GM12875 (cell line): ENCODE results near the gene ZMYND11.

ENCODE experiments used
- H3K4me3 ChIP-seq: one replicate; pipeline ENCODE4 v1.5.1; 2011; ENCODE audit warnings: low read depth, low read length, control low read depth
- TF ChIP-seq, protein P1 (sequence below): IDR thresholded peaks from 2 replicates; pipeline ENCODE4 v1.5.1; 2011; ENCODE audit warnings: low read depth, mild to moderate bottlenecking, control low read depth, inconsistent platforms, low read length, moderate library complexity, borderline replicate concordance; ENCODE audit not compliant: insufficient read depth

ZMYND11 gene

DNA sequence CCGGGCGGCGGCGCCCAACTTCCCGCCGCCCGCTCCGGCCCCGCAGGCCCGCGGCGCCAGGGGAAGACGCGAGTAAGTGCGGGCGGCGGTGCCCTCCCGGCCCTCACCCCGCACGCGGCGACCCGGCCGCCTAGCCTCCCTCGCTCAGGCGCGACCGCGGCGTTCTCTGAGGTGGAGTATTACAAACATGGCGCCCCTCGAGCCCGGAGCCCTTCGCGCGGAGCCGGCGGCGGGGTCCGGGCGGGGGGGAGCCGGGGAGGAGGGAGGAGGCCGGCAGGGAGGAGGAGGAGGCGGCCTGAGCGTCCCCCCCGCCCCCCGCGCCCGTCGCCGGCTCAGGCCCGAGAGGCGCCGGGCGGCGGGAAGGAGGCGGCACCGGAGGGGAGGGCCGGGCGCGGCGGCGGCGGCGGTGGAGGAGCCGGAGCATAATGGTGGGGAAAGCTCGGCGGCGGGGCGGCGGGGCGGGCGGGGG, at the start of gene ZMYND11:
Gene ZMYND11 (plus strand): TSS at position 324 of the 469 bp plus-strand sequence. CDS start 44,558 bp downstream, outside the sequence.
- H3K4me3 ChIP-seq, result peak within 1 kb of the TSS; percentile 84
- TF ChIP-seq, protein P1, sequence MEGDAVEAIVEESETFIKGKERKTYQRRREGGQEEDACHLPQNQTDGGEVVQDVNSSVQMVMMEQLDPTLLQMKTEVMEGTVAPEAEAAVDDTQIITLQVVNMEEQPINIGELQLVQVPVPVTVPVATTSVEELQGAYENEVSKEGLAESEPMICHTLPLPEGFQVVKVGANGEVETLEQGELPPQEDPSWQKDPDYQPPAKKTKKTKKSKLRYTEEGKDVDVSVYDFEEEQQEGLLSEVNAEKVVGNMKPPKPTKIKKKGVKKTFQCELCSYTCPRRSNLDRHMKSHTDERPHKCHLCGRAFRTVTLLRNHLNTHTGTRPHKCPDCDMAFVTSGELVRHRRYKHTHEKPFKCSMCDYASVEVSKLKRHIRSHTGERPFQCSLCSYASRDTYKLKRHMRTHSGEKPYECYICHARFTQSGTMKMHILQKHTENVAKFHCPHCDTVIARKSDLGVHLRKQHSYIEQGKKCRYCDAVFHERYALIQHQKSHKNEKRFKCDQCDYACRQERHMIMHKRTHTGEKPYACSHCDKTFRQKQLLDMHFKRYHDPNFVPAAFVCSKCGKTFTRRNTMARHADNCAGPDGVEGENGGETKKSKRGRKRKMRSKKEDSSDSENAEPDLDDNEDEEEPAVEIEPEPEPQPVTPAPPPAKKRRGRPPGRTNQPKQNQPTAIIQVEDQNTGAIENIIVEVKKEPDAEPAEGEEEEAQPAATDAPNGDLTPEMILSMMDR, result no peak

DNA sequence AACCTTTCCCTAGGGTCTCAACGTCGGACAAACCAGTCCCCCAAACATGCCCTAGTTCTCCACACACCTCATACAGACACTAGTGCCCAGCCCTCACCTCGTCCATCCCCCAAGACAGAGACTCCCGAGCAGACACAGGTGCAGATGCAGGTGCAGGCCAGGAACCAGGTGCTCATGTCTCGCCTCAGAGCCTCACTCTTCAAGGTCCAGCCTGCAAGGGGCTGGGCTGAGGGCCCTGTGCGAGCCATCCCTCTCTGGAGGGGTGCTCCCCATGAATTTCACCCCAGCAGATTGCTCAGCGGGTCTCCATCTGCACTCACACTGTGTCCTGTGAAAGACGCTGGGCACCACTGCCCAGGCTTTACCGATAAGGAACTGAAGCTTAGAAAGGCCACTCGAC, 49.2 kb upstream of the ZMYND11 start:
- H3K4me3 ChIP-seq, result no peak overlapping the region
- TF ChIP-seq, protein P1, result no peak

DNA sequence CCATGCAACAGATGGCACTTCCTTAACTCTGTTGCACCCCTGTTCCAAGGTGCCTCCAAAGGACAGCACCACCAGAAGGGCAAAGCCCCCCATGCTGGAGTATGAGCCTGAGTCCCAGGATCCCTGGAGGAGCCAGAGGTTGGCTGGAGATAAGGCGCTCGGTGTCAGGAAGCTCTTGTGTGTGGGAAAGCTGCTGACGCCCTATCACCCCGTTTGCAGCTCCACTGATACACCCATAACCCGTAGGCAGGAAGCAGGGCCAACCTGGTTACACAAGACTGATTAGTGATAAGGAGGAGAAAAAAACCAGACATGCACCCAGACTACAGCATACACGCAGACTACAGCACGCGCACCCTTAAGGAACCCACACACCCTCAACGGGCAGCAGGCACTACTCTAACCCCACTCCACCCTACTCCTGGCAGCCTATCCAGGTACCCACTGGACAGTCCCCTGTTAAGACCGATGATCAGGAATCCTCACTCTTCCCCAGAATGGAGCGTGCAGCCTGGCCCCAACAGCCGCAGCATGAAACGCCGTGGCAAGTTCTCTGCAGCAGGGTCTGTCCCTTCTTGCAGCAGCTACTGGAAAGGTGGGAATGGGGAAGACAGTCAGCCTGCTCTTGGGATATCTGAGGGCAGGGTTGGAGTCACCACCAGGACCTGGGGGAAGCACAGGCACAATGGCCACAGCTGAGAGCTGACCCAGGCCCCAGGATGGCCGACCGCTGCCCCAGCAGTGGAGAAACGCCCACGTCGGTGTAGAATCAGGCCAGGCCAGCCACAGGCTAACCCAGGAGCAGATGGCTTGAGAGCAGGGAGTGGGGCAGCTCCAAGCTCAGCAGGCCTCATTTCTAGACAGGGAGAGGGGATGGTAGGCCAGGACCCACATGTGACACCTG, 47.8 kb upstream of the ZMYND11 start:
- TF ChIP-seq, protein P1, result no peak
- H3K4me3 ChIP-seq, result no peak overlapping the region

DNA sequence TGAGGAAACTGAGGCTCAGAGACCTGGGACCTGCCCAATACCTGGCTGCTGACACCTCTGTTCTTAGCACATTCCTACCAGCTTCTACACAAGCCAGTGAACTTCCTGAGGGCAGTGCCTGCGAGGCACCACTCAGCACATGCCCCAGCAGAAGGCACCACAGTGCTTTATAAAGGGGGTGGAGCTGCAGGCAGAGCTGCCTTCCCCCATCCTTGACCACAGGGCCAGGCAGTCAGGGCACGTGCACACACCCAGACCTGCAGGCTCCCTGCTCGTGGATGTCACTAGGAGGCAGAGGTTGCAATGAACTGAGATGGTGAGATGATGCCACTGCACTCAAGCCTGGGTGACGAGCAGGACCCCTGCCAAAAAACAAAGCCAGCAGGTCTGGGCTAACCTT, 47.0 kb upstream of the ZMYND11 start:
- TF ChIP-seq, protein P1, result no peak
- no peak overlapping the region for H3K4me3 ChIP-seq

DNA sequence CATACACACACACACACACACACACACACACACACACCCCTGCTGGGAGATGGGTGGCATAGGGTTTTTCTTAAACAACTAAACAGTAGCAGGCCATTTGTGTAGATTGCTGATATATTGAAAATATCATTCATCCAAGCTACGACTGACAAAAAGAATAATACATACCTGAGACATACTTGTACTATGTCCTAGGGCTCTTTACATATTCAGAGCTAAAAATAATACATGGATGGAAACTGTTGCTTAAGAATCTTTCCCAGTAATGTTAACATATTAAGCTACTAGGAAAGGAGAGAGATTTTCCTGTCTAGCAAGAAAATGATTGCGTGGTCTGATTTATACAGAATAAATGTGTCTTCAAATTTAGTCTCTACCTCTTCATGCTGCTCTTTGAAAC, 46.0 kb upstream of the ZMYND11 start:
- H3K4me3 ChIP-seq, result no peak overlapping the region
- TF ChIP-seq, protein P1, result no peak

DNA sequence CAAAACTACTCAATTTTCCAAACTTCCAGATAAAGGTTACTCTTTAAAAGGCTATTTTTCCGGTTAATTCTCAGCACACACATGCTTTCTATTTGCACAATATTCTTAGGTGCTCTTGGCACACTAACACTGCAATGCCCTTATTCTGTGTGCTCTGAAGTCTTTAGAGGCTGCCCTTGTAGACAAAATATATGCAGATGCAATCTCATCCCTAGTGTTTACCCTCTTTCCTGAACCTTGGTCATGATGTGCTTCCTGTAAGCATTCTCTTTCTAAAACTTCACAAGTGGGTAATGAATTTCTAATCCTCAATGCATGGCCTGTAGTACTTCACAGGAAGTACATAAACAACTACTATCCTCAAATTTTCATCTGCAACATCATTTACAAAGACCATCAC, 45.1 kb upstream of the ZMYND11 start:
- no peak overlapping the region for H3K4me3 ChIP-seq
- TF ChIP-seq, protein P1, result no peak

DNA sequence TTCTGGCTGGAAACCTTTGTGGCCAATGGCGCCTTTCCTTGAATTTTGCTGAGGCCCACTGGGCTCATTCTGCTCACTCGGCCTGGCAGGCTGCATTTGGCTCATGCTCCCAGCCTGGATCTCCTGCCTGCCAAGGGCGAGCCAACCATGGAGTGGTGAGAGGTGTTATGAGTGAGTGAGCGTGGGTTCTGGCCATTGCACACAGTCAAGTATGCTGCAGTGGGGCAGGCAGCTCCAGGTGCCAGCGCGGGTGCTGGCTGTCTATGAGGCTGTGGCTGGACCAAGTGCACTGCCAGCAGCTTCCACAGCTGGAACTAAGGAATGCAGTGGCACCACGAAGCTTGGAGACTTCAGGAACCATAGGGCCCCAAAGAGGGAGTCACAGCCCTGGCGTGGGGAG, 43.9 kb upstream of the ZMYND11 start:
- TF ChIP-seq, protein P1, result no peak
- no peak overlapping the region for H3K4me3 ChIP-seq
